HG03442 (cell line): ENCODE measurements around the gene SPATA12.

Source experiments
- ATAC-seq: cut with Tn5 transposase; IDR thresholded peaks from one replicate; pipeline ENCODE4 v1.9.1; 2021; ENCODE audit warnings: mild to moderate bottlenecking, moderate library complexity; ENCODE audit not compliant: unreplicated experiment

SPATA12 gene

DNA sequence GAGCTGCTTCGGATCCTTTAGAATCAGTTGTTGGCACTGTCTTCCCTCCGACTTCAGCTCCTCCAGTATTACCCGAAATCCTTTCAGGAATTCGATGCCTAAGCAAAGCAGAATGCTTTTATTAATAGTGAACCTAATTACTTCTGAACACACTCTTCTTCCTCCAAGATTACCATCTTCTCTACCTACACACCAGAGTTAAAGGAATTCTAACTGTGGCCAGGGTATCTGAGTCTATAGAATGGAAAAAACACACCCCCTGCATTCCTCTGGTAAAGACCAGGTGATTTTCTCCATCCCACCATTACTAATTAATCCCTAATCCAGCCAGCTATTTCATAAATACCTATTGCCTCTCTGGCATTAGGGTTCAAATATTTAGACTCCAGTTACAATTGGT, 49.8 kb downstream of the SPATA12 start:
- ATAC-seq: no peak

- ATAC-seq: no peak
These were observed 50.3 kb downstream of the SPATA12 start for GRCh38 chr3:57110798-57111197.

DNA sequence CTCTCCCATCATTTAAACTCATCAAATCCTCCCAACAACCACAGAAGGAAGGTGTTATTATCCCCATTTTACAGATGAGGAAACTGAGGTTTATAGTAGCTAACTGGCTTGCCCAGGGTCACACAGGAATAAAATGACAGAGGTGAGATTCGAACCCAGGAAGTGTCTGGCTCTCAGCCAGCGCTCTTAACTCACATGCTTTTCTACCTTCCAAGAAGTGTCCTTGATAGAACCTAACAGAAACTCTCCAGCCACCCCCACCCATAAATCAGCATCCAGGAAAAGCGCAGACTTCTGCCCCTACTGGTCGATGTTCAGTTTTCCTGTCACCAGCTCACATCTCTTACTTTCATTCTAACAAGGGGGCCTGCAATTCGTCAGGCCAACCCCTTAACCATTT, 51.7 kb downstream of the SPATA12 start:
- ATAC-seq: no peak

DNA sequence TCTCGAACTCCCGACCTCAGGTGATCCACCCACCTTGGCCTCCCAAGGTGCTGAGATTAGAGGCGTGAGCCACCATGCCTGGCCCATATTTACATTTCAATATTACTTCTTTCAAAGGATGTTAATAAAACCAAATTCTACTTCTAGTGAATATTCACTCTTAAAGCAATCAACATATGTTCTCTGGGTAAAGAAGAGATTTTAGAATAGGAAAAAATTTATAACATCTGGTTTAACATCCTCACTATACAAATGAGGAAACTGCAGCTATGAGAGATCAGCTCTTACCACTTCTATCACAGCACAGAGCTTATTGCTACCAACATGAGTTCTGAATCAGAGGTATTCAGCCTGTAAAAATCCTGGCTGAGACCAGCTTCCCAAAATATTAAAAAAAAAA, 56.0 kb downstream of the SPATA12 start:
- no peak for ATAC-seq

GRCh38 chr3:57118254-57118653, 57.8 kb downstream of the SPATA12 start:
- ATAC-seq: no peak

- ATAC-seq: no peak
These were observed 59.6 kb downstream of the SPATA12 start for GRCh38 chr3:57120040-57120439.

GRCh38 chr3:57120451-57121174, 60.1 kb downstream of the SPATA12 start:
- ATAC-seq: no peak
